IMR-90 (cell line): ENCODE measurements around the gene RSL1D1. TPM values are rescaled to one million over a fixed set of nuclear protein-coding genes. Genes with fewer than 3 reads are reported as not detected.

Source experiments
- ATAC-seq: fragments of 200-7000 bp; cut with Tn5 transposase; 2 replicates; pipeline ENCODE4 v1.9.1; 2020; ENCODE audit warnings: low read depth, mild to moderate bottlenecking, moderate library complexity
- BruUV-seq: library from RNA; stranded (reverse); fragments of 400-500 nt; replicated peaks from 2 replicates; lab custom pipeline; 2021; lab: Mats Ljungman, UMichigan
- CTCF ChIA-PET: fragments of 300-600 bp; formaldehyde crosslinking; extraction: SDS; loops from one replicate; lab custom pipeline; 2021; ENCODE audit warnings: antibody characterized with exemption; lab: Yijun Ruan, JAX
- POLR2A ChIA-PET: fragments of 300-600 bp; sonication (Branson Sonifier 250); formaldehyde crosslinking; loops from one replicate; lab custom pipeline; 2022; ENCODE audit warnings: antibody characterized with exemption; ENCODE audit not compliant: unreplicated experiment; lab: Charles Lee
- DNase-seq: peaks from one replicate; pipeline ENCODE4 v3.0.0; 2013
- H2AFZ ChIP-seq: replicated peaks from 2 replicates; pipeline ENCODE3; 2013; ENCODE audit warnings: low read length, mild to moderate bottlenecking; ENCODE audit not compliant: poor library complexity
- H2AK5ac ChIP-seq: 2 replicates; pipeline ENCODE4 v1.6.1; 2013; ENCODE audit warnings: low read depth, low read length, inconsistent platforms
- H2AK9ac ChIP-seq: replicated peaks from 2 replicates; pipeline ENCODE3; 2013; ENCODE audit warnings: mild to moderate bottlenecking, low read depth, low read length, moderate library complexity; ENCODE audit not compliant: poor library complexity
- H2BK120ac ChIP-seq: 2 replicates; pipeline ENCODE4 v1.6.1; 2013; ENCODE audit warnings: low read depth, low read length, inconsistent platforms
- H2BK15ac ChIP-seq: 3 replicates; pipeline ENCODE4 v1.6.1; 2013; ENCODE audit warnings: low read depth, low read length, inconsistent platforms
- H2BK20ac ChIP-seq: 2 replicates; pipeline ENCODE4 v1.6.1; 2013; ENCODE audit warnings: low read depth, mild to moderate bottlenecking, inconsistent platforms, low read length, moderate library complexity
- H2BK5ac ChIP-seq: 2 replicates; pipeline ENCODE4 v1.6.1; 2013; ENCODE audit warnings: mild to moderate bottlenecking, low read depth, low read length, inconsistent platforms; ENCODE audit not compliant: poor library complexity, severe bottlenecking
- H3K14ac ChIP-seq: replicated peaks from 2 replicates; pipeline ENCODE4 v1.6.1; 2013; ENCODE audit warnings: low read depth, low read length, inconsistent platforms
- H3K18ac ChIP-seq: 2 replicates; pipeline ENCODE4 v1.6.1; 2013; ENCODE audit warnings: low read depth, low read length, control low read depth
- H3K23ac ChIP-seq: 2 replicates; pipeline ENCODE4 v1.6.1; 2013; ENCODE audit warnings: low read depth, low read length, inconsistent platforms
- H3K27ac ChIP-seq: 2 replicates; pipeline ENCODE4 v1.5.1; 2013; ENCODE audit warnings: mild to moderate bottlenecking, control low read depth, low read length; ENCODE audit not compliant: insufficient read depth
- H3K27me3 ChIP-seq: 2 replicates; pipeline ENCODE4 v1.6.1; 2013; ENCODE audit warnings: low read length; ENCODE audit not compliant: control insufficient read depth, insufficient read depth
- H3K36me3 ChIP-seq: 2 replicates; pipeline ENCODE4 v1.6.1; 2013; ENCODE audit warnings: low read length, mixed read lengths; ENCODE audit not compliant: control insufficient read depth, insufficient read depth
- H3K4ac ChIP-seq: 2 replicates; pipeline ENCODE4 v1.6.1; 2013; ENCODE audit warnings: low read depth, low read length, inconsistent platforms
- H3K4me1 ChIP-seq: 2 replicates; pipeline ENCODE4 v1.6.1; 2013; ENCODE audit warnings: low read length, mixed read lengths; ENCODE audit not compliant: control insufficient read depth, insufficient read depth
- H3K4me2 ChIP-seq: 2 replicates; pipeline ENCODE4 v1.6.1; 2013; ENCODE audit warnings: low read depth, mild to moderate bottlenecking, control low read depth, low read length, moderate library complexity
- H3K4me3 ChIP-seq: 2 replicates; pipeline ENCODE4 v1.5.1; 2013; ENCODE audit warnings: low read depth, mild to moderate bottlenecking, control low read depth, low read length, moderate library complexity; ENCODE audit not compliant: insufficient read depth
- H3K56ac ChIP-seq: 2 replicates; pipeline ENCODE4 v1.6.1; 2013; ENCODE audit warnings: low read length, inconsistent platforms; ENCODE audit not compliant: insufficient read depth; ENCODE audit errors: extremely low read depth
- H3K79me1 ChIP-seq, 2 experiments: 2 replicates each; pipeline ENCODE4 v1.6.1; 2013; ENCODE audit warnings: low read length in 2 of 2, inconsistent platforms in 1 of 2, low read depth in 1 of 2
- H3K9ac ChIP-seq: 2 replicates; pipeline ENCODE4 v1.6.1; 2013; ENCODE audit warnings: low read depth, low read length, control low read depth
- H3K9me1 ChIP-seq: 2 replicates; pipeline ENCODE4 v1.6.1; 2013; ENCODE audit warnings: low read length, inconsistent platforms; ENCODE audit not compliant: insufficient read depth
- H3K9me3 ChIP-seq: 2 replicates; pipeline ENCODE4 v1.6.1; 2013; ENCODE audit warnings: low read length; ENCODE audit not compliant: control insufficient read depth, insufficient read depth
- H4K20me1 ChIP-seq: 2 replicates; pipeline ENCODE4 v1.6.1; 2013; ENCODE audit warnings: low read length, inconsistent platforms; ENCODE audit not compliant: insufficient read depth
- H4K5ac ChIP-seq: 2 replicates; pipeline ENCODE4 v1.6.1; 2013; ENCODE audit warnings: mild to moderate bottlenecking, low read depth, low read length, control low read depth
- H4K8ac ChIP-seq, 2 experiments: 2 replicates each; pipeline ENCODE4 v1.6.1; 2013; ENCODE audit warnings: low read depth in 2 of 2, low read length in 2 of 2, control low read depth in 1 of 2, inconsistent platforms in 1 of 2
- H4K91ac ChIP-seq: 2 replicates; pipeline ENCODE4 v1.6.1; 2013; ENCODE audit warnings: low read depth, low read length, inconsistent platforms; ENCODE audit not compliant: insufficient read depth
- BHLHE40 ChIP-seq: fragments of 150-350 bp; IDR thresholded peaks from 2 replicates; pipeline ENCODE4 v1.6.1; 2016; ENCODE audit warnings: mild to moderate bottlenecking, low read depth, low read length
- CEBPB ChIP-seq: IDR thresholded peaks from 2 replicates; pipeline ENCODE4 v1.6.1; 2012; ENCODE audit warnings: low read depth, low read length, improper control_type of control experiment
- CHD1 ChIP-seq: IDR thresholded peaks from 2 replicates; pipeline ENCODE4 v1.6.1; 2012; ENCODE audit warnings: low read depth, low read length, improper control_type of control experiment
- ELK1 ChIP-seq: fragments of 150-350 bp; IDR thresholded peaks from 2 replicates; pipeline ENCODE4 v1.6.1; 2016; ENCODE audit warnings: low read depth, mild to moderate bottlenecking, low read length, moderate library complexity, borderline replicate concordance
- FOS ChIP-seq: fragments of 150-350 bp; IDR thresholded peaks from 2 replicates; pipeline ENCODE4 v1.6.1; 2016; ENCODE audit warnings: low read depth, low read length
- MAFK ChIP-seq: IDR thresholded peaks from 2 replicates; pipeline ENCODE4 v1.6.1; 2012; ENCODE audit warnings: low read depth, low read length, improper control_type of control experiment
- MAZ ChIP-seq: IDR thresholded peaks from 2 replicates; pipeline ENCODE4 v1.6.1; 2012; ENCODE audit warnings: low read depth, mild to moderate bottlenecking, low read length, improper control_type of control experiment, moderate library complexity, borderline replicate concordance
- MXI1 ChIP-seq: IDR thresholded peaks from 2 replicates; pipeline ENCODE4 v1.6.1; 2012; ENCODE audit warnings: low read depth, mild to moderate bottlenecking, low read length, moderate library complexity, borderline replicate concordance
- NFE2L2 ChIP-seq: fragments of 150-350 bp; IDR thresholded peaks from 2 replicates; pipeline ENCODE4 v1.6.1; 2016; ENCODE audit warnings: low read depth, mild to moderate bottlenecking, low read length
- POLR2A ChIP-seq: IDR thresholded peaks from 2 replicates; pipeline ENCODE4 v1.6.1; 2012; ENCODE audit warnings: mild to moderate bottlenecking, low read depth, low read length
- RAD21 ChIP-seq: IDR thresholded peaks from 2 replicates; pipeline ENCODE4 v1.6.1; 2012; ENCODE audit warnings: low read length, improper control_type of control experiment
- RFX5 ChIP-seq: IDR thresholded peaks from 2 replicates; pipeline ENCODE4 v1.8.0; 2012; ENCODE audit warnings: low read depth, mild to moderate bottlenecking, low read length, moderate library complexity
- SMC3 ChIP-seq: fragments of 150-350 bp; IDR thresholded peaks from 2 replicates; pipeline ENCODE4 v1.6.1; 2016; ENCODE audit warnings: low read depth, mild to moderate bottlenecking, antibody characterized with exemption, low read length, moderate library complexity
- WGBS, 2 experiments: methylation state at CpG; one replicate each; pipeline versions ENCODE4 v1.1.5 to v1.1.7; 2013; ENCODE audit warnings: missing lambda C conversion rate in 2 of 2; ENCODE audit not compliant: insufficient read length in 1 of 2; ENCODE audit errors: extremely low coverage in 2 of 2; 5-methylcytosine and 5-hydroxymethylcytosine counted together
- dilution Hi-C: fragments of 300-500 bp; cut with HindIII; formaldehyde crosslinking; loops from one replicate; pipeline ENCODE4 v1.14.3; 2018; ENCODE audit warnings: low sequenced_read_pairs; ENCODE audit not compliant: unreplicated experiment
- in situ Hi-C: fragments of 300-500 bp; cut with MboI; formaldehyde crosslinking; loops from 3 replicates; pipeline ENCODE4 v1.14.3; 2019; ENCODE audit warnings: low sequenced_read_pairs, inconsistent platforms, mixed read lengths
- intact Hi-C: fragments of 100-400 bp; cut with micrococcal nuclease; formaldehyde crosslinking; loops from 2 replicates; pipeline ENCODE4 v1.10.0; 2022
- polyA plus RNA-seq, 3 experiments: library from polyadenylated mRNA; depleted of rRNA; stranded (reverse); fragments of >200 nt; gene quantifications; 2 replicates each; pipeline ENCODE4 v1.2.3, GENCODE V29; 2012; ENCODE audit warnings: low replicate concordance in 1 of 3
- total RNA-seq: library from RNA; depleted of rRNA; stranded (reverse); fragments of >200 nt; gene quantifications from 2 replicates; pipeline ENCODE4 v1.2.3, GENCODE V29; 2012
- TF ChIP-seq, protein P1 (sequence below): conservative IDR thresholded peaks from 2 replicates; pipeline ENCODE4 v1.5.1; 2012; ENCODE audit warnings: mild to moderate bottlenecking, low read depth, low read length, improper control_type of control experiment
- TF ChIP-seq, protein P2 (sequence below): fragments of 150-350 bp; IDR thresholded peaks from 2 replicates; pipeline ENCODE4 v1.6.1; 2017; ENCODE audit warnings: mild to moderate bottlenecking, antibody characterized with exemption, low read length, low read depth

RSL1D1 gene
- total and polyA plus RNA-seq, 2 of the 4 experiments (the other 2 are of a cell fraction), result 63.8 to 77.4 TPM

- Histone ChIP-seq H3K14ac (no peak overlapping the region), H2BK15ac (no peak overlapping the region), H2BK5ac (no peak overlapping the region), H3K4me1 (peaks cover under 1% of the 10 kb centered on the region; the same call in 1 of the 2 replicates), H2BK20ac (no peak overlapping the region), H4K8ac (no peak overlapping the region), H3K79me1 (peaks cover 15 to 35% of the 10 kb centered on the region in 2 experiments; a peak in 3 of 4 replicates), H4K20me1 (peaks cover 5% of the 10 kb centered on the region; the same call in 1 of the 2 replicates), H3K56ac (no peak overlapping the region), H3K18ac (no peak overlapping the region), H3K4me3 (no peak overlapping the region), H3K23ac (no peak overlapping the region), H3K9ac (no peak overlapping the region), H3K9me1 (no peaks in the 10 kb centered on the region), H2AFZ (no peak overlapping the region), H2AK5ac (no peak overlapping the region), H3K4me2 (no peak overlapping the region), H3K36me3 (peaks cover 23% of the 10 kb centered on the region), H4K91ac (no peak overlapping the region), H2BK120ac (no peak overlapping the region), H3K4ac (no peak overlapping the region), H3K9me3 (no peaks in the 10 kb centered on the region), H3K27me3 (no peaks in the 10 kb centered on the region), H2AK9ac (no peak overlapping the region), H4K5ac (no peak overlapping the region), H3K27ac (no peak overlapping the region)
- ChIA-PET CTCF (no interaction called here), POLR2A (no interaction called here)
- DNase-seq (no peak), ATAC-seq (no peak)
- dilution Hi-C loops (no loop called here), intact Hi-C loops (no loop called here), in situ Hi-C loops (no loop called here)
- WGBS, 2 experiments, result 92% methylated on average over 3 of the region's 12 CpGs; no CpG with 5 or more reads in 1 of the 2 experiments
- TF ChIP-seq, protein P1, sequence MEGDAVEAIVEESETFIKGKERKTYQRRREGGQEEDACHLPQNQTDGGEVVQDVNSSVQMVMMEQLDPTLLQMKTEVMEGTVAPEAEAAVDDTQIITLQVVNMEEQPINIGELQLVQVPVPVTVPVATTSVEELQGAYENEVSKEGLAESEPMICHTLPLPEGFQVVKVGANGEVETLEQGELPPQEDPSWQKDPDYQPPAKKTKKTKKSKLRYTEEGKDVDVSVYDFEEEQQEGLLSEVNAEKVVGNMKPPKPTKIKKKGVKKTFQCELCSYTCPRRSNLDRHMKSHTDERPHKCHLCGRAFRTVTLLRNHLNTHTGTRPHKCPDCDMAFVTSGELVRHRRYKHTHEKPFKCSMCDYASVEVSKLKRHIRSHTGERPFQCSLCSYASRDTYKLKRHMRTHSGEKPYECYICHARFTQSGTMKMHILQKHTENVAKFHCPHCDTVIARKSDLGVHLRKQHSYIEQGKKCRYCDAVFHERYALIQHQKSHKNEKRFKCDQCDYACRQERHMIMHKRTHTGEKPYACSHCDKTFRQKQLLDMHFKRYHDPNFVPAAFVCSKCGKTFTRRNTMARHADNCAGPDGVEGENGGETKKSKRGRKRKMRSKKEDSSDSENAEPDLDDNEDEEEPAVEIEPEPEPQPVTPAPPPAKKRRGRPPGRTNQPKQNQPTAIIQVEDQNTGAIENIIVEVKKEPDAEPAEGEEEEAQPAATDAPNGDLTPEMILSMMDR, result no peak
- TF ChIP-seq MAFK, result no peak
- no peak for TF ChIP-seq RFX5
- TF ChIP-seq, protein P2, sequence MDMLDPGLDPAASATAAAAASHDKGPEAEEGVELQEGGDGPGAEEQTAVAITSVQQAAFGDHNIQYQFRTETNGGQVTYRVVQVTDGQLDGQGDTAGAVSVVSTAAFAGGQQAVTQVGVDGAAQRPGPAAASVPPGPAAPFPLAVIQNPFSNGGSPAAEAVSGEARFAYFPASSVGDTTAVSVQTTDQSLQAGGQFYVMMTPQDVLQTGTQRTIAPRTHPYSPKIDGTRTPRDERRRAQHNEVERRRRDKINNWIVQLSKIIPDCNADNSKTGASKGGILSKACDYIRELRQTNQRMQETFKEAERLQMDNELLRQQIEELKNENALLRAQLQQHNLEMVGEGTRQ, result no peak
- TF ChIP-seq POLR2A, result no peak
- TF ChIP-seq CHD1, result no peak
- no peak for TF ChIP-seq BHLHE40
- no peak for TF ChIP-seq FOS
- TF ChIP-seq CEBPB, result no peak
- TF ChIP-seq NFE2L2, result no peak
- no peak for TF ChIP-seq MAZ
- TF ChIP-seq MXI1, result no peak
- TF ChIP-seq SMC3, result no peak
- TF ChIP-seq RAD21, result no peak
- TF ChIP-seq ELK1, result no peak
- no TSS peak for BruUV-seq
Observed at GRCh38 chr16:11876306-11876705, 25.0 kb upstream of the RSL1D1 start.
